HG02623 (cell line): ENCODE measurements around the gene WDR93.
"Not testable (repeated sequence)": the region's sequence is repeated elsewhere in the genome, so short reads cannot be mapped to it uniquely, and the experiment has no call there.

ENCODE experiments used
- ATAC-seq: cut with Tn5 transposase; IDR thresholded peaks from one replicate; pipeline ENCODE4 v1.9.1; 2021; ENCODE audit warnings: moderate library complexity; ENCODE audit not compliant: unreplicated experiment

Gene WDR93

GRCh38 chr15:89766357-89767311 lies 76.0 kb downstream of the WDR93 start:
- ATAC-seq, result no peak

- ATAC-seq, result no peak
Measured at GRCh38 chr15:89767411-89767915, 76.9 kb downstream of the WDR93 start.

GRCh38 chr15:89768071-89768500 lies 77.5 kb downstream of the WDR93 start:
- ATAC-seq, result no peak

GRCh38 chr15:89769366-89769765 lies 78.8 kb downstream of the WDR93 start:
- ATAC-seq, result no peak

GRCh38 chr15:89770041-89770440 lies 79.4 kb downstream of the WDR93 start:
- no peak for ATAC-seq

GRCh38 chr15:89772932-89773583 lies 82.4 kb downstream of the WDR93 start:
- ATAC-seq, result no peak

- ATAC-seq, result no peak
Measured at GRCh38 chr15:89774492-89774891, 83.9 kb downstream of the WDR93 start.

- ATAC-seq, result no peak
Measured at GRCh38 chr15:89775815-89776214, 85.2 kb downstream of the WDR93 start.

- no peak for ATAC-seq
Measured at GRCh38 chr15:89776274-89777072, 85.9 kb downstream of the WDR93 start, which contains the start of gene MESP2. MESP2 (plus strand) TSS chr15:89776332; CDS start chr15:89776358, 26 bp downstream.

- ATAC-seq, result no peak
Measured at GRCh38 chr15:89777073-89777751, 86.6 kb downstream of the WDR93 start.

GRCh38 chr15:89777782-89778380 lies 87.3 kb downstream of the WDR93 start:
- no peak for ATAC-seq

GRCh38 chr15:89778861-89779260 lies 88.2 kb downstream of the WDR93 start:
- no peak for ATAC-seq

GRCh38 chr15:89780601-89781000 lies 90.0 kb downstream of the WDR93 start:
- ATAC-seq, result no peak

GRCh38 chr15:89781055-89781454 lies 90.4 kb downstream of the WDR93 start:
- ATAC-seq, result no peak

- ATAC-seq, result no peak
Measured at GRCh38 chr15:89781891-89782618, 91.4 kb downstream of the WDR93 start.

GRCh38 chr15:89782619-89782950 lies 92.0 kb downstream of the WDR93 start:
- ATAC-seq, result not testable (repeated sequence)

- ATAC-seq, result no peak
Measured at GRCh38 chr15:89783111-89783860, 92.7 kb downstream of the WDR93 start.

GRCh38 chr15:89783861-89784685 lies 93.5 kb downstream of the WDR93 start:
- ATAC-seq, result no peak
